PC-3 (cell line): ENCODE data around the gene ARHGAP15. TPM values are rescaled to one million over a fixed set of nuclear protein-coding genes. Genes with fewer than 3 reads are reported as not detected.

Source experiments
- ATAC-seq: fragments of 200-7000 bp; cut with Tn5 transposase; 2 replicates; pipeline ENCODE4 v1.9.1; 2020; ENCODE audit warnings: mild to moderate bottlenecking, moderate library complexity
- BruUV-seq: library from RNA; stranded (reverse); fragments of 400-500 nt; replicated peaks from 2 replicates; lab custom pipeline; 2021; lab: Mats Ljungman, UMichigan
- CTCF ChIA-PET: fragments of 300-600 bp; sonication (Branson Sonifier 250); formaldehyde crosslinking; loops from one replicate; lab custom pipeline; 2022; ENCODE audit warnings: antibody characterized with exemption; lab: Charles Lee
- POLR2A ChIA-PET: fragments of 300-600 bp; sonication (Branson Sonifier 250); formaldehyde crosslinking; loops from one replicate; lab custom pipeline; 2022; ENCODE audit warnings: antibody characterized with exemption; ENCODE audit not compliant: unreplicated experiment; lab: Charles Lee
- DNase-seq: peaks from one replicate; pipeline ENCODE4 v3.0.0-alpha.2; 2015
- H2AFZ ChIP-seq: fragments of 300-600 bp; sonication (generic); 2 replicates; pipeline ENCODE4 v1.6.0; 2016; ENCODE audit warnings: antibody characterized with exemption, low read length
- H3F3A ChIP-seq: fragments of 300-600 bp; sonication (generic); one replicate; pipeline ENCODE4 v1.6.0; 2017; ENCODE audit warnings: antibody characterized with exemption, low read length, control low read depth, mild to moderate bottlenecking; ENCODE audit not compliant: unreplicated experiment
- H3K27ac ChIP-seq: fragments of 300-600 bp; sonication (generic); 2 replicates; pipeline ENCODE4 v1.5.1; 2016; ENCODE audit warnings: mild to moderate bottlenecking, low read length
- H3K27me3 ChIP-seq: fragments of 300-600 bp; sonication (generic); 2 replicates; pipeline ENCODE4 v1.6.1; 2016; ENCODE audit warnings: low read length, mixed read lengths
- H3K36me3 ChIP-seq: fragments of 300-600 bp; sonication (generic); 2 replicates; pipeline ENCODE4 v1.6.1; 2016; ENCODE audit warnings: low read depth, mixed run types, low read length, mixed read lengths
- H3K4me1 ChIP-seq: fragments of 300-600 bp; sonication (generic); 2 replicates; pipeline ENCODE4 v1.5.1; 2016; ENCODE audit warnings: low read length; ENCODE audit not compliant: insufficient read depth
- H3K4me2 ChIP-seq: fragments of 300-600 bp; sonication (generic); 2 replicates; pipeline ENCODE4 v1.6.0; 2016; ENCODE audit warnings: low read length
- H3K4me3 ChIP-seq: fragments of 300-600 bp; sonication (generic); 2 replicates; pipeline ENCODE4 v1.5.1; 2016; ENCODE audit warnings: mild to moderate bottlenecking, low read length, mixed read lengths
- H3K79me2 ChIP-seq: fragments of 300-600 bp; sonication (generic); 2 replicates; pipeline ENCODE4 v1.6.1; 2017; ENCODE audit warnings: low read length, mixed read lengths
- H3K9ac ChIP-seq: fragments of 300-600 bp; sonication (generic); 2 replicates; pipeline ENCODE4 v1.6.0; 2016; ENCODE audit warnings: mild to moderate bottlenecking, low read length
- H3K9me2 ChIP-seq: fragments of 300-600 bp; sonication (generic); replicated peaks from 2 replicates; pipeline ENCODE4 v1.6.1; 2016; ENCODE audit warnings: mixed run types, low read length, mixed read lengths
- H3K9me3 ChIP-seq: fragments of 300-600 bp; sonication (generic); 2 replicates; pipeline ENCODE4 v1.6.1; 2016; ENCODE audit warnings: low read length, mixed read lengths
- H4K20me1 ChIP-seq: fragments of 300-600 bp; sonication (generic); 2 replicates; pipeline ENCODE4 v1.6.1; 2016; ENCODE audit warnings: low read length, mixed read lengths
- EZH2 ChIP-seq: fragments of 300-600 bp; sonication (generic); IDR thresholded peaks from one replicate; pipeline ENCODE4 v1.6.1; 2017; ENCODE audit warnings: antibody characterized with exemption, mild to moderate bottlenecking, low read length; ENCODE audit not compliant: unreplicated experiment
- EZH2phosphoT487 ChIP-seq: fragments of 300-600 bp; sonication (generic); IDR thresholded peaks from 2 replicates; pipeline ENCODE4 v1.6.1; 2018; ENCODE audit warnings: mild to moderate bottlenecking, antibody characterized with exemption, low read length, borderline replicate concordance
- intact Hi-C: fragments of 100-400 bp; cut with micrococcal nuclease; formaldehyde crosslinking; loops from 2 replicates; pipeline ENCODE4 v1.9.0; 2023
- total RNA-seq: library from RNA; depleted of rRNA; stranded (reverse); fragments of >200 nt; gene quantifications from 2 replicates; pipeline ENCODE4 v1.2.3, GENCODE V29; 2014
- TF ChIP-seq, protein P1 (sequence below): fragments of 300-600 bp; sonication (generic); conservative IDR thresholded peaks from 2 replicates; pipeline ENCODE4 v1.5.1; 2017; ENCODE audit warnings: antibody characterized with exemption, low read depth, mild to moderate bottlenecking, low read length

Gene ARHGAP15
- total RNA-seq, 1 experiment from 2014 or later: not detected

DNA sequence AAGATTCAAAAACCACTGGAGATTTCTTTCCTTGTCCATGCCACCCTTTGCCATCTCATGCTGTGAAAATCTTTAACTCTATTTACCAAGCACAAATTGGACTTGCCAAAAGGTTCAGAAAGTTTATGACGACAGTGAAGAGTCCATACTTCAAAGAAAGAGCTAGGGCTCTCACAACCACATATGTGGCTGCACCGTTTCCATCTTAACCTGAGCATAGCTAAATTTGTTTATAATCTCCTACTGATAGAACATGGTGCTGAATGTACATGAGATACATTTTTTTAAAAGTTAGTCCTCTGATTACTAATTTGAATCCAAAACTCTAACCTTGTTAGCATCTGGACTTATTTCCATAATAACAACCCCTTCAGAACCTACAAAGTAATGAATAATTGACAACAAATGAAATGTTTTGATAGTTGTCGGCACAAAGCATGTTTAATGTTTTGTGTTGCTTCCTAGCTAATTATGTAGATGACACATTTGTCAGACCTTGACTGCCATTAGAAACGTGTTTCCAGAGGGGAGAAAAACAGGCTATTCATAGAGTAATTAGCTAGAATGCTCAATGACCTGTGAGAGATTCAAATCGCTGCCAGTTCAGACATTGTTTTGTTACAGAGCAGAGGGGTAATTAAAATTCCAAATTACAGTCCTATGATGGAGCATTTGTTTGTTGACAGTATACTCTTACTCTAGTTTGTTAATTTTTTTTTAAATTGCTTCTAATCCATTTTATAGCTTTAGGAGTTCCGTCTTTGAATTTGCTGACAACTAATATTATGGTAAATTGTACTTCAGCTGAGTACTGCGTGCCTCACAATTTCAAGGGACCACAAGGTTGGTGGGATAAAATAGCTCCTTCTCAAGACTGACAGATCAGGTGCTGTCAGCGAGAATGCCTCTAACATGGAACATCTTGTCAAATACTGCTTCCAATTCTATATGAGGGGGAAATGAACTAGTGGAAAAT, 31.8 kb downstream of the ARHGAP15 start:
- TF ChIP-seq EZH2phosphoT487 (no peak), EZH2 (no peak)
- TF ChIP-seq, protein P1, sequence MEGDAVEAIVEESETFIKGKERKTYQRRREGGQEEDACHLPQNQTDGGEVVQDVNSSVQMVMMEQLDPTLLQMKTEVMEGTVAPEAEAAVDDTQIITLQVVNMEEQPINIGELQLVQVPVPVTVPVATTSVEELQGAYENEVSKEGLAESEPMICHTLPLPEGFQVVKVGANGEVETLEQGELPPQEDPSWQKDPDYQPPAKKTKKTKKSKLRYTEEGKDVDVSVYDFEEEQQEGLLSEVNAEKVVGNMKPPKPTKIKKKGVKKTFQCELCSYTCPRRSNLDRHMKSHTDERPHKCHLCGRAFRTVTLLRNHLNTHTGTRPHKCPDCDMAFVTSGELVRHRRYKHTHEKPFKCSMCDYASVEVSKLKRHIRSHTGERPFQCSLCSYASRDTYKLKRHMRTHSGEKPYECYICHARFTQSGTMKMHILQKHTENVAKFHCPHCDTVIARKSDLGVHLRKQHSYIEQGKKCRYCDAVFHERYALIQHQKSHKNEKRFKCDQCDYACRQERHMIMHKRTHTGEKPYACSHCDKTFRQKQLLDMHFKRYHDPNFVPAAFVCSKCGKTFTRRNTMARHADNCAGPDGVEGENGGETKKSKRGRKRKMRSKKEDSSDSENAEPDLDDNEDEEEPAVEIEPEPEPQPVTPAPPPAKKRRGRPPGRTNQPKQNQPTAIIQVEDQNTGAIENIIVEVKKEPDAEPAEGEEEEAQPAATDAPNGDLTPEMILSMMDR: no peak
- no peaks in the 10 kb centered on the region for H3K36me3 ChIP-seq
- no peak overlapping the region for H2AFZ ChIP-seq
- no peaks in the 10 kb centered on the region for H4K20me1 ChIP-seq
- H3K79me2 ChIP-seq: no peaks in the 10 kb centered on the region
- CTCF ChIA-PET: no interaction called here
- no peaks in the 10 kb centered on the region for H3K9me3 ChIP-seq
- H3K27me3 ChIP-seq: peaks cover 73% of the 10 kb centered on the region
- intact Hi-C loops: no loop called here
- no peak overlapping the region for H3K27ac ChIP-seq
- no peak overlapping the region for H3K9ac ChIP-seq
- BruUV-seq: no TSS peak
- no peaks in the 10 kb centered on the region for H3F3A ChIP-seq
- DNase-seq (no peak), ATAC-seq (no peak)
- no peak overlapping the region for H3K4me3 ChIP-seq
- H3K9me2 ChIP-seq: no peaks in the 10 kb centered on the region
- no peaks in the 10 kb centered on the region for H3K4me1 ChIP-seq
- H3K4me2 ChIP-seq: no peak overlapping the region
- POLR2A ChIA-PET: no interaction called here

DNA sequence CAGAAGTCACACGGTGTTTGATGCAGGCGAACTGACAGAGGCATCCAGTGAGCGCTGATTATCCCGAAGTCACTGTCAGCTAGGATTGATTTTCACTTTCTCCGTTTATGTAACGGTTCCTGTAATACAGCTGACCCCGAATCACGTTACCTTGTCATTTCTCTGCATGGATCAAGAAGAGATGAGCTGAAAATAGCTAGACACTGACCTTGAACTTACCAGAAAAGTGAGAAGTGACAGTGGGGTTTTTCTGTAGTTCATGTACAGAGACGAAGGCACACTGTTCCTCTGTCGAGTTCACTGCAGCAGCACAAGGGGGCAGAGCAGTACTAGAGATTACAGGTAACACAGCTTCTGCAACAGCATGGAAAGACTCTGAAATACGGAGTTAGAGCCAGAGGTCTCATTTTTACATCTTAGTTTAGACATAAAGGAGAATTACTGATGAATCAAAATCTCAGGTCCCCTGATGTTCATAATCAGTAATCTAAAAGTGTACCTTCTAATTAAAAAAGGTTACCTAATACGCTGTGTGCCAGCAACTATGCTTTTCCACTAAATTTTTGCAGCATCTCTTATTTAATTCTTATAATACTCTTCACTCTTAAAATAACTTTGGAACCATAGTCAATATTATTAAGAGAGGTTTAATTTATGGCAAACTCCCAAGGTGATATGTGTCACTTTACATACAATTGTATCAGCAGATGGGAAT, 33.1 kb downstream of the ARHGAP15 start:
- ChIA-PET CTCF (interaction anchor here (0.6 to 1.0 kb wide), 2 partner anchors 10 to 60 kb away, joined by 5 to 7 read pairs; no protein-coding TSS in a partner anchor), POLR2A (no interaction called here)
- Histone ChIP-seq H3K9me3 (no peaks in the 10 kb centered on the region), H3K27me3 (peaks cover 61% of the 10 kb centered on the region), H3K4me3 (no peak overlapping the region), H3K9me2 (no peaks in the 10 kb centered on the region), H3K36me3 (no peaks in the 10 kb centered on the region), H3K9ac (no peak overlapping the region), H3K79me2 (no peaks in the 10 kb centered on the region), H3K27ac (no peak overlapping the region), H3F3A (no peaks in the 10 kb centered on the region), H4K20me1 (no peaks in the 10 kb centered on the region), H2AFZ (no peak overlapping the region), H3K4me2 (no peak overlapping the region), H3K4me1 (no peaks in the 10 kb centered on the region)
- BruUV-seq: no TSS peak
- intact Hi-C loops: loop anchor here (1.0 kb wide), 2 partner anchors 60 to 97 kb away; no protein-coding TSS in a partner anchor
- no peak for TF ChIP-seq EZH2
- TF ChIP-seq, protein P1: peak; percentile 74
- no peak for TF ChIP-seq EZH2phosphoT487
- DNase-seq (peak; percentile 52), ATAC-seq (peak; percentile 95)
